Sciatic nerve (tissue), 2 donors: ENCODE measurements around the gene NDUFS7. TPM values are rescaled to one million over a fixed set of nuclear protein-coding genes. Genes with fewer than 3 reads are reported as not detected.
"Not testable (repeated sequence)": the region's sequence is repeated elsewhere in the genome, so short reads cannot be mapped to it uniquely, and the experiment has no call there.

ENCODE experiments used
- ATAC-seq: fragments of 200-7000 bp; cut with Tn5 transposase; one replicate; pipeline ENCODE4 v1.9.1; 2020; ENCODE audit warnings: mild to moderate bottlenecking, moderate library complexity
- DNase-seq: peaks from one replicate; pipeline ENCODE4 v3.0.0-alpha.2; 2020; ENCODE audit warnings: low spot score
- intact Hi-C: fragments of 100-400 bp; cut with DNase I; formaldehyde crosslinking; loops from one replicate; pipeline ENCODE4 v1.14.2; 2022
- total RNA-seq: library from RNA; stranded (reverse); fragmentation: NEBNext Ultra II Directional; extraction: Animal tissue kit (Norgen Biotek cat#: 25700); gene quantifications from one replicate; pipeline ENCODE4 v1.2.1, GENCODE V29; 2021
- donor health status: DM: no; HTN: no; CAD: no.
- donor health status: DM: no; HTN: no; CAD: no.

The NDUFS7 gene
- total RNA-seq, 1 donor from 2014 or later, result 57.5 TPM

GRCh38 chr19:1409204-1410005 lies 25.7 kb downstream of the NDUFS7 start:
- no peak for ATAC-seq
- no peak for DNase-seq
- intact Hi-C loops, result no loop called here

GRCh38 chr19:1410136-1410786 lies 26.6 kb downstream of the NDUFS7 start:
- no peak for ATAC-seq
- DNase-seq, result no peak
- intact Hi-C loops, result no loop called here

GRCh38 chr19:1410789-1411188 lies 27.1 kb downstream of the NDUFS7 start:
- no peak for ATAC-seq
- no peak for DNase-seq
- intact Hi-C loops, result no loop called here

GRCh38 chr19:1411255-1412191 lies 27.8 kb downstream of the NDUFS7 start:
- DNase-seq, result no peak
- intact Hi-C loops, result no loop called here
- ATAC-seq, result no peak

- no peak for DNase-seq
- intact Hi-C loops, result no loop called here
- no peak for ATAC-seq
Measured at GRCh38 chr19:1412323-1412923, 28.7 kb downstream of the NDUFS7 start.

GRCh38 chr19:1412995-1413800 lies 29.5 kb downstream of the NDUFS7 start:
- DNase-seq, result no peak
- ATAC-seq, result no peak
- intact Hi-C loops, result no loop called here

- DNase-seq (no peak), ATAC-seq (no peak)
- intact Hi-C loops, result no loop called here
Measured at GRCh38 chr19:1416014-1416841, 32.5 kb downstream of the NDUFS7 start.

- DNase-seq (no peak), ATAC-seq (peak; percentile 18)
- intact Hi-C loops, result no loop called here
Measured at GRCh38 chr19:1417145-1417544, 33.4 kb downstream of the NDUFS7 start.

GRCh38 chr19:1417681-1418495 lies 34.2 kb downstream of the NDUFS7 start:
- DNase-seq, result no peak
- intact Hi-C loops, result no loop called here
- no peak for ATAC-seq

GRCh38 chr19:1418496-1418775 lies 34.7 kb downstream of the NDUFS7 start:
- ATAC-seq, result no peak
- DNase-seq, result no peak
- intact Hi-C loops, result no loop called here

- no peak for ATAC-seq
- intact Hi-C loops, result no loop called here
Measured at GRCh38 chr19:1418951-1419738, 35.4 kb downstream of the NDUFS7 start.

GRCh38 chr19:1420085-1420484 lies 36.4 kb downstream of the NDUFS7 start:
- intact Hi-C loops, DNase-seq, ATAC-seq: not testable (repeated sequence)

More at GRCh38 chr19:1418951-1419738, 35.4 kb downstream of the NDUFS7 start:
- no peak for DNase-seq

- DNase-seq (no peak), ATAC-seq (no peak)
- intact Hi-C loops, result no loop called here
Measured at GRCh38 chr19:1420590-1420989, 36.9 kb downstream of the NDUFS7 start.

- ATAC-seq, result no peak
Measured at GRCh38 chr19:1421218-1421957, 37.7 kb downstream of the NDUFS7 start.

GRCh38 chr19:1421958-1422305 lies 38.2 kb downstream of the NDUFS7 start:
- DNase-seq, result no peak
- intact Hi-C loops, result no loop called here
- ATAC-seq, result peak; percentile 16

More at GRCh38 chr19:1421218-1421957, 37.7 kb downstream of the NDUFS7 start:
- DNase-seq, result no peak
- intact Hi-C loops, result no loop called here

- DNase-seq (no peak), ATAC-seq (no peak)
- intact Hi-C loops, result no loop called here
Measured at GRCh38 chr19:1422360-1422759, 38.7 kb downstream of the NDUFS7 start.
